Tibial nerve (tissue), 4 donors: Measurements from ENCODE around the gene FAM163B. TPM values are rescaled to one million over a fixed set of nuclear protein-coding genes. Genes with fewer than 3 reads are reported as not detected.

Experiments
- DNase-seq, 2 donors: peaks; one replicate each; pipeline ENCODE4 v3.0.0-alpha.2; 2019; ENCODE audit warnings: low spot score in 2 of 2
- H3K27ac ChIP-seq, 4 donors: fragments of 200-600 bp; sonication (generic) in 3 of 4; one replicate each; pipeline ENCODE4 v1.5.1; 2017 to 2019; ENCODE audit warnings: mild to moderate bottlenecking in 1 of 4
- H3K27me3 ChIP-seq, 2 donors: fragments of 200-600 bp; sonication (generic) in 1 of 2; one replicate each; pipeline versions ENCODE4 v1.5.1 to v1.6.0; 2017 to 2019
- H3K36me3 ChIP-seq, 3 donors: fragments of 200-600 bp; sonication (generic); one replicate each; pipeline ENCODE4 v1.5.1; 2018 to 2019
- H3K4me1 ChIP-seq, 4 donors: fragments of 200-600 bp; sonication (generic) in 3 of 4; one replicate each; pipeline ENCODE4 v1.5.1; 2017 to 2019
- H3K4me3 ChIP-seq, 4 donors: fragments of 200-600 bp; sonication (generic) in 3 of 4; one replicate each; pipeline ENCODE4 v1.5.1; 2017 to 2019; ENCODE audit warnings: mild to moderate bottlenecking in 1 of 4, moderate library complexity in 1 of 4
- H3K9me3 ChIP-seq, 4 donors: fragments of 200-600 bp; sonication (generic) in 3 of 4; one replicate each; pipeline ENCODE4 v1.5.1; 2017 to 2019
- CTCF ChIP-seq, 5 experiments: fragments of 200-600 bp in 3 of 5; fragments of 450-650 bp in 2 of 5; sonication (generic) in 3 of 5; IDR thresholded peaks; one replicate each; pipeline ENCODE4 v1.5.1; 2016 to 2019; ENCODE audit warnings: antibody characterized with exemption in 5 of 5, mild to moderate bottlenecking in 3 of 5, moderate library complexity in 2 of 5
- EP300 ChIP-seq, 2 donors: sonication (generic); formaldehyde crosslinking; IDR thresholded peaks; one replicate each; pipeline ENCODE4 v1.6.1; 2017; ENCODE audit warnings: antibody characterized with exemption in 2 of 2, mild to moderate bottlenecking in 1 of 2
- POLR2A ChIP-seq, 2 donors: fragments of 450-650 bp; IDR thresholded peaks; one replicate each; pipeline ENCODE4 v1.6.1; 2017; ENCODE audit warnings: antibody characterized with exemption in 2 of 2, mild to moderate bottlenecking in 2 of 2, moderate library complexity in 2 of 2
- WGBS, 2 donors: methylation state at CpG; one replicate each; pipeline ENCODE4 v1.1.5; 2018; 5-methylcytosine and 5-hydroxymethylcytosine counted together
- total RNA-seq, 4 donors: library from RNA; depleted of rRNA; stranded (reverse); fragments of >200 nt; gene quantifications; one replicate each; pipeline ENCODE4 v1.1.0, GENCODE V29; 2016

Gene FAM163B
- total RNA-seq, 4 donors from 2014 or later = 0.90 to 2.2 (median 1.0) TPM; not detected in 1

- Histone ChIP-seq H3K27me3 (peaks cover 0 to 30% of the 10 kb centered on the region in 2 donors), H3K4me3 (no peak overlapping the region), H3K36me3 (no peaks in the 10 kb centered on the region), H3K27ac (no peak overlapping the region), H3K4me1 (peaks cover 0 to 19% (median 4%) of the 10 kb centered on the region in 4 donors), H3K9me3 (no peaks in the 10 kb centered on the region)
- 66 to 76% methylated on average over 15 to 20 of the region's 20 CpGs for WGBS, 2 donors
- DNase-seq = no peak
- TF ChIP-seq POLR2A (IDR thresholded peaks at IDR 0.05) (no peak), CTCF (IDR thresholded peaks at IDR 0.05) (no peak), EP300 (IDR thresholded peaks at IDR 0.05) (no peak)
Measured at GRCh38 chr9:133590231-133590855, 18.8 kb downstream of the FAM163B start.

GRCh38 chr9:133589454-133590227 lies 19.5 kb downstream of the FAM163B start:
- TF ChIP-seq POLR2A (IDR thresholded peaks at IDR 0.05) = no peak
- TF ChIP-seq CTCF (IDR thresholded peaks at IDR 0.05) = peak in 4 of 5 experiments; percentile 14 to 31 (median 18)
- DNase-seq = no peak
- Histone ChIP-seq H3K27ac (no peak overlapping the region), H3K36me3 (no peaks in the 10 kb centered on the region), H3K4me1 (peaks cover 0 to 26% (median 8%) of the 10 kb centered on the region in 4 donors), H3K9me3 (no peaks in the 10 kb centered on the region), H3K4me3 (no peak overlapping the region), H3K27me3 (peaks cover 0 to 37% of the 10 kb centered on the region in 2 donors)
- WGBS, 2 donors = 38 to 45% methylated on average over 14 to 19 of the region's 19 CpGs

GRCh38 chr9:133587466-133587865 lies 21.7 kb downstream of the FAM163B start:
- TF ChIP-seq POLR2A (IDR thresholded peaks at IDR 0.05) (no peak), CTCF (IDR thresholded peaks at IDR 0.05) (no peak), EP300 (IDR thresholded peaks at IDR 0.05) (no peak)
- no peak overlapping the region for H3K4me3 ChIP-seq
- no peak for DNase-seq
- no peaks in the 10 kb centered on the region for H3K9me3 ChIP-seq
- WGBS, 2 donors = 40 to 88% methylated on average over 1 to 5 of the region's 6 CpGs
- H3K4me1 ChIP-seq = peaks cover 0 to 32% (median 11%) of the 10 kb centered on the region in 4 donors
- H3K36me3 ChIP-seq = no peaks in the 10 kb centered on the region
- H3K27me3 ChIP-seq = peaks cover 0 to 55% of the 10 kb centered on the region in 2 donors
- H3K27ac ChIP-seq = no peak overlapping the region

GRCh38 chr9:133587051-133587450 lies 22.1 kb downstream of the FAM163B start:
- H3K4me3 ChIP-seq = no peak overlapping the region
- peaks cover 0 to 30% (median 11%) of the 10 kb centered on the region in 4 donors for H3K4me1 ChIP-seq
- TF ChIP-seq EP300 (IDR thresholded peaks at IDR 0.05) (no peak), POLR2A (IDR thresholded peaks at IDR 0.05) (no peak), CTCF (IDR thresholded peaks at IDR 0.05) (no peak)
- 79 to 89% methylated on average over 8 of the region's 8 CpGs for WGBS, 2 donors
- no peaks in the 10 kb centered on the region for H3K9me3 ChIP-seq
- H3K36me3 ChIP-seq = no peaks in the 10 kb centered on the region
- H3K27me3 ChIP-seq = peaks cover 0 to 52% of the 10 kb centered on the region in 2 donors
- no peak overlapping the region for H3K27ac ChIP-seq
- no peak for DNase-seq
